HG03575 (cell line): ENCODE measurements around the gene PLXNC1.

Source experiments
- ATAC-seq: cut with Tn5 transposase; IDR thresholded peaks from one replicate; pipeline ENCODE4 v1.9.1; 2021; ENCODE audit not compliant: unreplicated experiment, insufficient number of reproducible peaks, low FRiP score; ENCODE audit errors: extremely low read depth

PLXNC1 gene

DNA sequence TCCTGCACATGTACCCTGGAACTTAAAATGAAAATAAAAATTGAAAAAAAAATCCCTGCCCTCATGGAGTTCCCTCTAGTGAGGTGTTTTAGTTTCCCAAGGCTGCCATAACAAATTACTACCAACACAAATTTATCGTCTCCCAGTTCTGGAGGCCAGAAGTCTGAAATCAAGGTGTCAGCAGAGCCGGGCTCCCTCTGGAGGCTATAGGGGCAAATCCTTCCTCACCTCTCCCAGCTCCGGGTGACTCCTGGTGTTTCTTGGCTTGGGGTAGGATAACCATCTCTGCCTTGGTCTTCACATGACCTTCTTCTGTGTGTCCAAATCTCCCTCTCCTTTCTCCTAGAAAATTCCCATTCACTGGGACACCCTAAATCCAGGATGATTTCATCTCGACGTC, 50.1 kb downstream of the PLXNC1 start:
- ATAC-seq = no peak

DNA sequence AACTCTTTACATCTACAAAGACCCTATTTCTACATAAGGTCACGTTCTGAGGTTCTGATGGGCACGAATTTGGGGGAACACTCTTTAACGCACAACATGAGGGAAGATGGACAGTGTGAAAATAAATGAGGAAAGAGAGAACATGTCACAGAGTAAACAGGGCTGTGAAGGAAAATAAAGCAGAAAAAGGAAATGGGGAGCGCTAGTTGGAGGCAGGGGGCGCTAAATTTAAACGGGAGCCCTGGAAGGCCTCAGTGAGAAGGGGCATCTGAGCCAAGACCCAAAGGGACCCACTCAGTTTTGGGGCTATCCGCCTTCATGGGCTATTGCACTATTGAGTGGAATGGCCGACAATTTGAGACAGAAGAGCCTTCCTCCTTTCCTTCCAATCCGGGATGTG, 50.5 kb downstream of the PLXNC1 start:
- ATAC-seq = no peak

- no peak for ATAC-seq
These were observed 51.7 kb downstream of the PLXNC1 start for GRCh38 chr12:94200069-94200468.

DNA sequence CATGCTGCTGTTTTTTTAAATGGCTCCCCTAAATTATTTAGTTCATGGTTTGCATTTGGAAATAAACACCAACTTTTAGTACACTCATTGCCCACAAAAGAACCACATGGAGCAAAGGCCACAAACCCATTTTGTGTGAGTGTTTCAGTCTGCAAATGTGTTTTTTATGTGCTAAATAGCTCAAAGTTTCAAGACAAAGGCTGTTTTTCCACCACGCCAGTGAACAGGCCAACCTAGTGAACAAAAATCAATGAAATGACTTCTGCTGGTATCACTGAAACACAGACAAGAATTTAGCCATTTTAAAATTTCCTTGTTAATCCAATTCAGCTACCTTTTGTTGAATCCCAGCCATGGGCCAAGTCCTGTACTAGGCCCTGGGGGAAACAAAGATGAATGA, 52.3 kb downstream of the PLXNC1 start:
- no peak for ATAC-seq

DNA sequence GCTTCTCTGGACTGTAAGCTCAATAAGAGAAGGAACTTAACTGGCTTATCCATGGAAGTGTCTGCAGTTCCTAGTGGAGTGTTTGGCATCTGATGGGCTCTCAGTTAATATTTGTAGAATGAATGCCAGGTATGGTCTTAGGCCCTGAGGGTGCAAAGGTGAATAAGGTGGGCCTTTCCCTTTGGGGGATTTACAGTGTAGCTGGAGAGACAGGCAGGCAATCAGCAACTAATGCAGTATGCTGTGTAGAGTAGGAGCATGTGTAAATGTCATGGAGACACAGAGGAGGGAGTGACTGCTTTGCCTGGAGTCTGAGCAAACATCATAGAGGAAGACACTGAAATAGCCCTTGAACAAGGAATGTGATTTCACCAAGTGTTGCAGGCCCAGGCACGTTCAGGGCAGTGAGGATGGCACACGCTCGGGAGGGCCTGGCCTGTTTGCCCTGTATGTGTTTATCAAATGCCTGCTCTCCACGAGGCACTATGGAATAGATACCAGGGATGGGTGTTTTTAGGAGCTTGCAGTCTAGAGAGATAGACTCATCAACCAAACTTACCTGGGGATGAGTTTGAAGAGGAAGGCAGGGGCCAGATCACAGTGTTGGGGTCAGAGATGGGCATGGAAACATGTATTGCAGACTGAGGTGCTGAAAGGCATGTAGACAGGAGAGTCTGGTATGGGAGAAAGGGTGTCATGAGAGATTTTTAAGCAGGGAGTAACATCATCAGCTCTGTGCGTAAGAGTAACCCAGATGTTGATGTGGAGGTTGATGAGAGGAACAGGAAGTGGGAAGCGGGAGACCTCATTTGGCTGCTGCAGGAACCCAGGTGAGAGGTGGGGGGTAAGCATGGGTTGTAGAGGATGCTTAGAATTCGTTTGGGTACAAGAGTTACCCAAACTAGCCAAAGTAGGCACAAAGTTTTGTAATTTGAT, 54.1 kb downstream of the PLXNC1 start:
- no peak for ATAC-seq

DNA sequence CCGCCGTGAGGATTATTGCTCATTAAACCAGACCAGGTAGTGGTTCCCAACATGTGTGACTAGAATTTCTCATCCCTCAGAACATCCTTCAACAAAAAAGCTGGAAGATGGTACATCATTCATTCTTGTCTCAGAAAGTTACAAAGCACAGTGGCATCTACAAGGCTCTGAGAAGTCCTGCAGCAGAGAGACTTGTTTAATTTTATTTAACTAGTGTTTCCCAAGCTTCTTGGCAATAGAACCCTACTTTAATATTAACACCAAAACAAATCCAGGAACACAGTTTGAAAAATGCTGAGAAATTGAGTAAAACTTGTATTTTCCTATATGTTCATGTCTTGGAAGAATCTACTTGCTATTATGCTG, 54.8 kb downstream of the PLXNC1 start:
- no peak for ATAC-seq

- no peak for ATAC-seq
These were observed 55.4 kb downstream of the PLXNC1 start for GRCh38 chr12:94203796-94204195.

DNA sequence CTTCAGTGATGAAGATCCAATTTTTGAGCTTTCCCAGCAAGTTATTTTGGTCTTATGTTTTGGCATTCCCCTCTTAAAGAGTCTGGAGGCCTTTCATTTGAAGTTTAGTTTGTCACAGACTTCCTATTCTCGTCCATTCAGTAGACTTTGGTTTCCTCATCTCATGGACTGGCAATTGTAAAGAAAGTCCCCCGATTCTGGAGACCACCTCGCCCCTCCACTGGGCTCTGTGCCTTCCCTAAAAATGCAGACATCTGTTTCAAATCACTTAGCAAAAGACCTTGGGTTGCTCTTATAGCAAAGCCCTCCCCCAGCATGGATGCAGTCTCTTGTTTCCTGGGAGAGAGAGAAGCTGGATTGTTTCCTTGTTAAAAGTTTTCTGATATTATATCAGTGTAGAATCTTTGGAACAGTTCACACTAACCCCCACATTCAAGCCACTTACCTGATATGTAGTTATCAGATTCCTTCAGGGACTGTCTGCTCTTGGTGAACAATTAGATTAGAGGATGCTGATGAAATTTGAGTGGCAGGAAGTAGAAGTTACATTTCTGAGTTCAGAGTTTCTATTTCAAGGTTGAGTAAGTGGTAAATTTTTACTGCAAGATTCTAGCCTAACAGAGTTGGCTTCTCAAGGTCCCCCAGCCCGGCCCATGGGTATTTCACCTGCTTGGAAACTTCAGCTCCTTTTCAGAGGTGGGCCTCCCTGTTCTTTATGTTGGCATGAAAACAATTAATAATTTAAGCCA, 56.3 kb downstream of the PLXNC1 start:
- ATAC-seq = no peak

DNA sequence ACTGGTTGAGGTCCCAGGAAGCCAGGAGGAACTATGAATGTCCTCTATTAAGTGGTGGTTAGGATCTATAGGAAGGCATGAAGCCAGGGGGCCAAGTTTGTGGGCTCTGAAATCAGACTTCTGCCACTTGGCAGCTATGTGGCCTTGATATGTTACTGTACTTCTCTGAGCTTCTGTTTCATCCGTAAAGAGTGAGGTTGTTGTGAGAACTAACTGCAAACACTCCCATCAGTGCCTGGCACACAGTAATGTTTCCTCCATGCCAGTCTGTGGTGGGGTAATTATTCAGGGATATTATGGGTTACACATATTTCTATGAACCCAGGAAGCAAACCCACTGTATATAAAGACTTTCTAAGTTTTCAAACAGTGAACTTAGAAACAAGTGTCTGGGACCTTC, 57.4 kb downstream of the PLXNC1 start:
- ATAC-seq = no peak

- ATAC-seq = no peak
These were observed 58.5 kb downstream of the PLXNC1 start for GRCh38 chr12:94206886-94207285.

DNA sequence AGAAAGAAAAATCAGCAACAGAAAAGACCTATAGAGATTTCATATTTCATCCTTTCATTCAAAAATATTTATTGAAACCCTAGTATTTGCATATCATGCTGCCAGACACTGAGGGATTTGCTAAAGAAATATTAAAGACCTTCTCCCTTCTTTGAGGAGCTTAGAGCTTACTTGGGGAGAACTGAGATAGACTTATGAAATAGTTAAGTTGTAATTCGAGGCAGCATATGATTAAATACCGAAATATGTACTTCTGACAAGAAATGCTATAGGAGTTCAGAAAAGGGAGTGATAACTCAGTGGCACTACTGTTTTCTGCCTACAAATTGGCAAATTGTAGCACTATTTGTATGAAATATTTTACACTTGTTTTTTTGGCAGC, 59.1 kb downstream of the PLXNC1 start:
- no peak for ATAC-seq

DNA sequence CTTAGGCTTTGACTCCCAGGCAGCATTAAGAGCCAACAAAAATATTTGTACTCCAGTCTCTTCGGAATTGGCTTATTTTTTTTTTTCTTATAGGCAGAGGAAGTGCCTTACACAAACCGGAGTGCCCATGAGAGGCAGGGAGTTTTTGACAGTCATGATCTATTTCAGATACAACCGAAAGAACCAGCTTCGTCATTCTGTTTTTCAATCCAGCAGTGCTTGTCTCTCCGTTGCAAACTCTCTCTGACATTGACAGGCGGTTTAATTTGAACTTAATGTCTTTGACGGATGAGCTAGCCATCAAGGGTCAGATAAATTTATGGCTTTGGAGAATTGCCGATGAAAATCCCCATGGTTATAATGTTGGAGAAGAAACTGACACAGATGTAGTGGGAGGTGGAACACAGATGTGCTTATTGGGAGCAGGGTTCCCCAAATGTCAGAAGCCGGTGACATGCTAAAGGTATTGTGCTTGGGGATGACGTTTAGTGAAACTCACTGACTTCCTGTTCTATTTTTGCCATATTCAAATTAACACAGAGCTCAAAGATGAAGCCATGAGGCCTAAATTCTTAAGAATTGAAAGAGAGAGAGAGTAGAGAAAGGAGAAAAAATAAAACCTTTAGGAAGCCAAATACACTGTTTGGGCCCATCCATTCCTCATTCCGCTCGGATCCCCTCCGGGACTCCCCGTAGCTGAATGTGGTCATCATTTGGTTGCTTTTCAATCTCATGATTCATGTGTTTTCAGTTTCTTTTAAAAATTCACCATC, 59.7 kb downstream of the PLXNC1 start:
- ATAC-seq = peak; percentile 57

GRCh38 chr12:94208622-94208966, 60.2 kb downstream of the PLXNC1 start:
- peak; percentile 14 for ATAC-seq

DNA sequence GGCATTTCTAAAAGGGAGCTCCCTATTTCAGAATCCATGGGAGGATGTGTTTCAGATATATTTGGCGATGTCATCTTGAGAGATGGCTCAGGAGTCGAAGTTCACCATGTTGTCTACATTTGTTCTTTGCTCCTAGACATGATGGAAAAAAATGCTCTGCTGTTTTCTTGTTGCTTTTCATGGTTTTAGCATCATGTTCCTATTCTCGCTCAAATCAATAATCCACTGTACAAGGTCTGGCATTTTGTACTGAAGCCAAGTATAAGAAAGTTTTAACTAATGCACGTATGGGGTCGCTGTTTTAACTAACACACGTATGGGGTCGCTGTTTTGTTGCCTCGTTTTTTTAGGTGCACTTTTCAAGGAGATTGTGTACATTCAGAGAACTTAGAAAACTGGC, 60.9 kb downstream of the PLXNC1 start:
- no peak for ATAC-seq

DNA sequence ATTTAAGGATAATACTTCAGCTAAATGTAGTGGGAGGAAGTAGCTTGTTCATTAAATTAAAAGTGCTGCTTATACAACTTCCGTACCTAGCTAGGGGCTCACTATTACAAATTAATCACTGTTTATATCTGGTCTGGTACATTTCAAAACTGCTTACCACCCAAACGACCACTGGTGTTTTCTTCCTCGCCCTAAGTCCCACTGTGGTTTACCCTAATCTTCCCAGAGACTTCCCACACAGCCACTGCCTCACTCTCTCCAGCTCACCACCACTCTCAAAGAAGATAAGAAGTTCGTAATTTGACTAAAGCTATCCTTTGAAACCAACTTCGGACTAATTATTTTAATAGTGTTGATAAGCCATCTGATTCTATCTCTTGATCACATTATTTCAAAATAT, 62.6 kb downstream of the PLXNC1 start:
- no peak for ATAC-seq

DNA sequence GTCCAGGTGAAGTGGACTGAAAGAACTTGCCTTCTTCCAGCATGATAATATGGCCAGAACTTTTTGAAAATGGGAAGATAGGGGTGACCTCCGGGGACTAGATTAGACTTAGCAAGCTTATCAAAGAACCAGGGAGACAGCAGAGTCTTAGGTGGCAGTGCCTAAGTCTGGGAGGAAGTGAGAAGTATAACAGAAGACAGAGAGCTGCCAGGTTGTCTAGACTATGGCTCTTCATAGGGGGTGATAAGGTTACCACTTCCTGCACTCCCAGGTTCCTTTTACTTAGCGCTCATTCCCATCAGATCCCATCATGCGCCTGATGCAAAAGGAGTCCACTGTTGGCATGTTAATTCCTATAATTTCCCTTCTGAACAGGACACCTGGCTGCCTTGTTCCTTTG, 69.9 kb downstream of the PLXNC1 start:
- ATAC-seq = no peak

DNA sequence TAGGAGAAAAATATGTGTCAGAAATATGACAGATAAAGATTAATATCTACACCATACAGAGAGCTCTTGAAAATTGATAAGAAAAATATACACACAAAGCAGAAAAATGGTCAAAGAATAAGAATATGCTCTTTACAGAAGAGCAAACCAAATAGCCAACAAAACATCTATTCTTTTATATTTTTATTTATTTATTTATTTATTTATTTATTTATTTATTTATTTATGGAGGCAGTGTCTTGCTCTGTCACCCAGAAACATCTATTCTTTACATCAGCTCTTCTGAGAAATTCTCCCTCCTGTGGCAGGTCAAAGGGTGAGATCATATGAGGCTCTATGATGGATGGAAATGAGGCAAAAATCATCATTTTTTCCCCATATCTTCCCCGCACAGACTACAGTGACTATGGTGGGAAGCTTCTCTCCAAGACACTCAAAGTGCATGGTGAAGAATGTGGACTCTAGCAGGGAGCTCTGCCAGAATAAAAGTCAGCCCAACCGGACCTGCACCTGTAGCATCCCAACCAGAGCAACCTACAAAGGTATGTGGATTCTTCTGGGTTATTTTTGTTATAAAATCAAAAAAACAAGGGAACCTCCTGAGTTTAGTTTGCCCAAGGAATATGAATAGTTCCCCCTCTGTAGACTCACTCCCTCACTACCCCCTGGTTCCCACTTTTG, 71.4 kb downstream of the PLXNC1 start:
- no peak for ATAC-seq

DNA sequence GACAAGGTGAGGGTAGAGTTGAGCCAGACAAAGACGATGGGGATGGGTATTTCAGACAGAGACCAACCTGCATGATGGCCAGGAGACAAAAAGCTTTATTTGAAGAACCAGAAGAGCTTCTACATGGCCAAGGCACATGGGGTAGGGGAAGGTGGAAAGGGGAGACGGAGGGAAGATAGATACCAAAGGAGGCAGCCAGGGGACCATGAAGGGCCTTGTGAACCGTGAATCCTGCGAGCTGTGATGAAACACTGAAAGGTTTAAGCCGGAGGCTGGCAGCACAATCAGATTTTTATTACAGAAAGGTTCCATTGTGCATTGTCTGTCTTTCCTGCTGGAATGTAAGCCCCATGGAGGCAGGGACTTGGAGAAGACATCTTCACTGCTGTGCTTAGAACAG, 72.4 kb downstream of the PLXNC1 start:
- ATAC-seq = no peak

DNA sequence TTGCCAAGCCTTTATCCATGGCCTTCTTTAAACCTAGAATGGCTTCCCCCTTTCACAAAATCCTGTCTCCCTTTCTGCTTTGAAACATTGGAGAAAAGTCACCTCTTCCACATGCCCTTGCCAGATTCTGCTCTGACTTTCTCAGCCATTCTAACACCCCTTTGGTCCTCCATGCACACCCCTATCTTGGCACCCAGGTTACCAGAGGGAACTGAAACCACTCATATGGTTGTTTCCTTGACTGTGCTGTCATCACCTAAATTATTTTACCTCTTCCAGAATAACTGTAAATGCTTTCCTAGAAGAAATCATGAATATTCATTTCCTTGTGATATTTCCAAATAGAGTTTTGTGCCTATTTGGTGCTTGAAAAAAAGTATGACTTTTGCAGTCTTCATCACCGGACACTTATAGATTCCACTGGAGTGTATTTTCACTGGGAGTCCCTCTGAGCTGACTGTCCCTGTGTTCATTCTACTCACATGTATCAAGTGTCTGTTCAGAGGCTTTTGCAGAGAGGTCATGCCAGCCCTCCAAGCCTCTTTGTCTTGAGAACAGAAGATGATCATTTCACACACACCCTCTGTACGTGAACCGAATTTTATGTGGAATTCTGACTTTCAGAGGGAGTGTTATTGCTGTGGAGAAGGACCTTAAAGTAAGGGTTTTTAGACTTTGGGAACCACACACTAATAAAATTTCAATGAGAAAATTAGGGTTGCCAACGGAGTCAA, 74.1 kb downstream of the PLXNC1 start:
- no peak for ATAC-seq
